ENCODE data around the gene ABHD15.

GRCh38 chr17:29588562-29589411 is 21.9 kb upstream of the ABHD15 start:
- TF ChIP-seq CTCF (IDR thresholded peaks at IDR 0.05; ENCODE audit: poor library complexity, severe bottlenecking) (no peak), SMC3 (conservative IDR thresholded peaks at IDR 0.05; ENCODE audit: poor library complexity) (peak; percentile 11), REST (IDR thresholded peaks at IDR 0.05; ENCODE audit: borderline replicate concordance) (no peak), POLR2AphosphoS5 (IDR thresholded peaks at IDR 0.05) (no peak), TAF1 (IDR thresholded peaks at IDR 0.05; ENCODE audit: low read depth) (no peak), MXI1 (conservative IDR thresholded peaks at IDR 0.05; ENCODE audit: poor library complexity, severe bottlenecking) (peak; percentile 37), EP300 (conservative IDR thresholded peaks at IDR 0.05; ENCODE audit: poor library complexity, severe bottlenecking) (no peak), EZH2 (IDR thresholded peaks at IDR 0.05; ENCODE audit: borderline replicate concordance, insufficient read depth, low read length, poor library complexity, severe bottlenecking) (no peak), RAD21 (conservative IDR thresholded peaks at IDR 0.05) (no peak)
